Omental fat pad (tissue), 4 donors: ENCODE results near the gene SPATA17. TPM values are rescaled to one million over a fixed set of nuclear protein-coding genes. Genes with fewer than 3 reads are reported as not detected.

Source experiments
- ATAC-seq: fragments of 150-250 bp; one replicate; pipeline ENCODE4 v1.9.1; 2016; ENCODE audit warnings: mild to moderate bottlenecking, moderate library complexity; ENCODE audit not compliant: low FRiP score
- DNase-seq: peaks from one replicate; pipeline ENCODE4 v3.0.0-alpha.2; 2019; ENCODE audit warnings: low spot score
- total RNA-seq, 4 donors: library from RNA; depleted of rRNA; stranded (reverse); fragments of >200 nt; gene quantifications; one replicate each; pipeline ENCODE4 v1.1.0, GENCODE V29; 2016
- TF ChIP-seq, protein P1 (sequence below), 3 donors: fragments of 450-650 bp; IDR thresholded peaks; one replicate each; pipeline ENCODE4 v1.5.1; 2016 to 2017; ENCODE audit warnings: antibody characterized with exemption in 3 of 3, mild to moderate bottlenecking in 3 of 3, moderate library complexity in 2 of 3

SPATA17 gene
- total RNA-seq, 4 donors from 2014 or later = 0.37 TPM; not detected in 3

DNA sequence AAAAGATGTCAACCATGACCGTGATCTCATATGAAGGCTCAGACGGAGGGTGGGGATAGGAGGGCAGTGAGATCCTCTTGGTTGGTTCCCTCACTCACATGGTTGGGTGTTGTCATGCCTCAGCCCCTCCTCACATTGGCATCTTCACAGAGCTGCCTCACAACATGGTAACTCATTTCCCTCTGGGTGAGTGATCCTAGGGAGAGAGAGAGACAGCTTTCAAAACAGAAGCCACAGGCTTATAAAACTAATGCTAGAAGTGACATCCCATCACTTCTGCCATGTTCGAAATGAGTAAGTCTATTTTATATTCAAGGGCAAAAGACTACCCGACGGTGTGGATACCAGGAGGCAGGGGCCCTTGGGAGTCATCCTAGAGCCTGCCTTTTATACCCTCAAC is 145.5 kb downstream of the SPATA17 start:
- DNase-seq (no peak), ATAC-seq (no peak)
- TF ChIP-seq, protein P1, sequence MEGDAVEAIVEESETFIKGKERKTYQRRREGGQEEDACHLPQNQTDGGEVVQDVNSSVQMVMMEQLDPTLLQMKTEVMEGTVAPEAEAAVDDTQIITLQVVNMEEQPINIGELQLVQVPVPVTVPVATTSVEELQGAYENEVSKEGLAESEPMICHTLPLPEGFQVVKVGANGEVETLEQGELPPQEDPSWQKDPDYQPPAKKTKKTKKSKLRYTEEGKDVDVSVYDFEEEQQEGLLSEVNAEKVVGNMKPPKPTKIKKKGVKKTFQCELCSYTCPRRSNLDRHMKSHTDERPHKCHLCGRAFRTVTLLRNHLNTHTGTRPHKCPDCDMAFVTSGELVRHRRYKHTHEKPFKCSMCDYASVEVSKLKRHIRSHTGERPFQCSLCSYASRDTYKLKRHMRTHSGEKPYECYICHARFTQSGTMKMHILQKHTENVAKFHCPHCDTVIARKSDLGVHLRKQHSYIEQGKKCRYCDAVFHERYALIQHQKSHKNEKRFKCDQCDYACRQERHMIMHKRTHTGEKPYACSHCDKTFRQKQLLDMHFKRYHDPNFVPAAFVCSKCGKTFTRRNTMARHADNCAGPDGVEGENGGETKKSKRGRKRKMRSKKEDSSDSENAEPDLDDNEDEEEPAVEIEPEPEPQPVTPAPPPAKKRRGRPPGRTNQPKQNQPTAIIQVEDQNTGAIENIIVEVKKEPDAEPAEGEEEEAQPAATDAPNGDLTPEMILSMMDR (IDR thresholded peaks at IDR 0.05) = no peak

- no peak for ATAC-seq
- TF ChIP-seq, protein P1 (IDR thresholded peaks at IDR 0.05) = no peak
- no peak for DNase-seq
Measured at GRCh38 chr1:217781056-217781455, 149.9 kb downstream of the SPATA17 start.

DNA sequence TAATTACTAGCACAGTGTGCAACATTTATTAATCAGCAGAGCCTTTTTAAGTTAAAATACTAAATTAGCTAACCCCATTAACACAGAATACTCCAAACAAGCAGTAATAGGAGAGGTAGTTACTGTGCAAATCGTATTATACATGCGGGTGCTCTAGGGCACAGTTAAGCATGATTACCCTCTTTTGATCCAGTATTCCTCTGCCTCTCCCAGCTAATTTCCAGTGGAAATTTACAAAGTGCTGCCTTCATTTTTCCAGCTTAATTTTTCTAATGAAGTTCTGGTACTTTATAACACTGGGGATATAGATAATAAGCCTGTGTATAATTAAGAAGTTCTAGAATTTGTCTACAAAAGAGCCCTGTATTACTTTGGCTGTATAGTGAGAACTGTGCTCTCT is 159.9 kb downstream of the SPATA17 start:
- TF ChIP-seq, protein P1 (IDR thresholded peaks at IDR 0.05) = no peak
- ATAC-seq = no peak

DNA sequence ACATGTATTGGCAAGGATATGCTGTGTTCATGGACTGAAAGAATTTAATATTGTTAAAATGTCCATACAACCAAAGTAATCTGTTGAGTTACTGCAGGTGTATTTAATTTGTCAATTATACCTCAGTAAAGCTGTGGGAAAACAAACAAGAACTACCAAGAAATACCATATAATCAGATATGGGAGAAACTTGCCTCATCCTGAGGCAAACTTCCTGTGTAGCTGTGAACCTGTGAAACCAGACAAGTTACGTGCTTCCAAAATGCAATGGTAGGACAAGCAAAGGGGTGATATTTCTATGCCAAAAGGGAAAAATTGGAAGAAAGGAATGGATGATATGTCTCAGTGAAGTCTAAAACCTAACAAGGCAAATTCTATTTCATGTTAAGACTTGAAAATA is 174.6 kb downstream of the SPATA17 start:
- no peak for ATAC-seq
- TF ChIP-seq, protein P1 (IDR thresholded peaks at IDR 0.05) = no peak
- no peak for DNase-seq

More for the DNA sequence above, 159.9 kb downstream of the SPATA17 start:
- DNase-seq = no peak

GRCh38 chr1:217812175-217812574 is 181.0 kb downstream of the SPATA17 start:
- DNase-seq (no peak), ATAC-seq (no peak)
- TF ChIP-seq, protein P1 (IDR thresholded peaks at IDR 0.05) = no peak

DNA sequence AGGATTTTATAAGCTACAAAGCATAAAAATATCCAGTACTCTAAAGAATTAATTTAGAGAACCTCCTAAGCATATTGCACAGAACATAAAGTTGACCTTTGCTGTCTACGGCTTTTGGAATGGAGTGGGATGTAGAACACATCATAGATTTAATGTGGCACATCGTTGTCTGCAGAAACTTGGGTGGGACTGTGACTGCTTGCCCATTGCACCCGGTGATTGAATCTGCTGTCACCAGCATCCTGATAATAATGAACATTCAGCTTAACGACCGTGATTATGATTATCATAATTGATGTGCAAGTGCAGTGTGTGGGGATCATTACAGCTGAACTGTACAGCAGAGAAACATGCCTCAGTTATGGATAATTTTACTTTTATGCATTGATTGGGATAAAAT is 181.9 kb downstream of the SPATA17 start:
- ATAC-seq (no peak), DNase-seq (no peak)
- TF ChIP-seq, protein P1 (IDR thresholded peaks at IDR 0.05) = no peak

GRCh38 chr1:217837691-217838090 is 206.5 kb downstream of the SPATA17 start:
- DNase-seq = no peak
- TF ChIP-seq, protein P1 (IDR thresholded peaks at IDR 0.05) = no peak
- no peak for ATAC-seq
